Measurements from ENCODE around the gene DCAF7. TPM values are rescaled to one million over a fixed set of nuclear protein-coding genes. Genes with fewer than 3 reads are reported as not detected.

Gene DCAF7
- 11.3 and 34.3 TPM in 2 replicates for total RNA-seq

GRCh38 chr17:63549946-63550816 lies at the start of gene DCAF7:
TSS of gene DCAF7 (plus strand) at chr17:63550477. CDS start at chr17:63550678, 201 bp downstream.

GRCh38 chr17:63523253-63523855 lies 26.9 kb upstream of the DCAF7 start, which contains the start of gene KCNH6:
TSS of gene KCNH6 (plus strand) at chr17:63523358. CDS start at chr17:63523414, 56 bp downstream.

GRCh38 chr17:63600569-63601438 lies 50.5 kb downstream of the DCAF7 start, which contains the start of gene TACO1:
TSS of gene TACO1 (plus strand) at chr17:63600895. CDS start at chr17:63601084, 189 bp downstream.

GRCh38 chr17:63621684-63622573 lies 71.7 kb downstream of the DCAF7 start, which contains the start of gene MAP3K3:
TSS of gene MAP3K3 (plus strand) at chr17:63622417. CDS start at chr17:63622760, 343 bp downstream.

Other genes with a start within 250 kb of the DCAF7 start
- 26.6 and 34.9 TPM in 2 replicates for gene CYB561, start 104.2 kb upstream of the DCAF7 start, total RNA-seq
- under 0.01 and 0.36 TPM in 2 replicates for gene ACE, start 73.4 kb upstream of the DCAF7 start, total RNA-seq
- gene KCNH6, start 27.1 kb upstream of the DCAF7 start, total RNA-seq = not detected in 2 replicates
- gene TACO1, start 50.4 kb downstream of the DCAF7 start, total RNA-seq = 14.6 and 16.4 TPM in 2 replicates
- 9.9 and 16.1 TPM in 2 replicates for gene MAP3K3, start 71.9 kb downstream of the DCAF7 start, total RNA-seq
- gene LIMD2, start 149.6 kb downstream of the DCAF7 start, total RNA-seq = 0.34 and 4.1 TPM in 2 replicates
- 11.3 and 18.2 TPM in 2 replicates for gene STRADA, start 191.3 kb downstream of the DCAF7 start, total RNA-seq
- 142 and 214 TPM in 2 replicates for gene CCDC47, start 223.1 kb downstream of the DCAF7 start, total RNA-seq
- gene DDX42, start 223.7 kb downstream of the DCAF7 start, total RNA-seq = 70.4 and 116 TPM in 2 replicates

Data from nasal cavity respiratory epithelium epithelial cell of viscerocranial mucosa (primary cell).